Heart right ventricle (tissue), 16 donors: ENCODE data around the gene KIF22. TPM values are rescaled to one million over a fixed set of nuclear protein-coding genes. Genes with fewer than 3 reads are reported as not detected.

Experiments
- ATAC-seq, 8 donors: fragments of 200-7000 bp; cut with Tn5 transposase; one replicate each; pipeline ENCODE4 v1.9.1; 2020; ENCODE audit warnings: mild to moderate bottlenecking in 8 of 8, moderate library complexity in 8 of 8, moderate number of reproducible peaks in 1 of 8
- DNase-seq, 2 donors: peaks; one replicate each; pipeline ENCODE4 v3.0.0-alpha.2; 2020
- H3K27ac ChIP-seq, 10 donors: fragments of 200-600 bp; sonication (generic) in 2 of 10; one replicate each; pipeline versions ENCODE4 v1.5.0 to v1.8.0; 2020 to 2022; ENCODE audit warnings: mild to moderate bottlenecking in 3 of 10
- H3K27me3 ChIP-seq, 7 donors: fragments of 200-600 bp; one replicate each; pipeline ENCODE4 v1.8.0; 2021 to 2022; ENCODE audit warnings: mild to moderate bottlenecking in 2 of 7
- H3K36me3 ChIP-seq, 9 donors: fragments of 200-600 bp; sonication (generic) in 1 of 9; one replicate each; pipeline versions ENCODE4 v1.5.0 to v1.8.0; 2020 to 2022; ENCODE audit warnings: mild to moderate bottlenecking in 2 of 9
- H3K4me1 ChIP-seq, 9 donors: fragments of 200-600 bp; sonication (generic) in 1 of 9; one replicate each; pipeline versions ENCODE4 v1.5.0 to v1.8.0; 2020 to 2022; ENCODE audit warnings: mild to moderate bottlenecking in 4 of 9
- H3K4me3 ChIP-seq, 10 donors: fragments of 200-600 bp; sonication (generic) in 2 of 10; one replicate each; pipeline versions ENCODE4 v1.5.0 to v1.8.0; 2020 to 2022; ENCODE audit warnings: mild to moderate bottlenecking in 7 of 10, moderate library complexity in 2 of 10
- H3K9me3 ChIP-seq, 11 donors: fragments of 200-600 bp in 10 of 11; sonication (generic) in 2 of 11; one replicate each; pipeline versions ENCODE4 v1.5.0 to v1.8.0; 2013 to 2022; ENCODE audit warnings: mild to moderate bottlenecking in 2 of 11, control low read depth in 1 of 11, moderate library complexity in 1 of 11
- CTCF ChIP-seq, 9 donors: fragments of 200-600 bp; sonication (generic) in 2 of 9; IDR thresholded peaks; one replicate each; pipeline versions ENCODE4 v1.5.0 to v1.8.0; 2021 to 2022; ENCODE audit warnings: antibody characterized with exemption in 9 of 9, mild to moderate bottlenecking in 5 of 9, moderate library complexity in 1 of 9
- WGBS, 2 donors: extraction: QIAGEN DNeasy Blood & Tissue Kit; methylation state at CpG; one replicate each; pipeline ENCODE4 v1.1.7; 2013; ENCODE audit warnings: inconsistent platforms in 1 of 2; 5-methylcytosine and 5-hydroxymethylcytosine counted together
- intact Hi-C, 10 donors: fragments of 100-400 bp; cut with DNase I; formaldehyde crosslinking; loops; one replicate each; pipeline versions ENCODE4 v1.11.1 to v1.14.2; 2022
- polyA plus RNA-seq, 2 donors: library from polyadenylated mRNA; stranded (reverse); fragments of 200-250 nt; gene quantifications; one replicate each; pipeline ENCODE4 v1.2.3, GENCODE V29; 2013
- total RNA-seq, 10 donors: library from RNA; stranded (reverse); fragmentation: NEBNext Ultra II Directional in 3 of 10; extraction: Animal tissue kit (Norgen Biotek cat#: 25700) in 3 of 10; gene quantifications; one replicate each; pipeline versions ENCODE4 v1.2.1 to v1.2.4, GENCODE V29; 2021 to 2023
- donor health status: Arrhythmogenic right ventricular cardiomyopathy.
- donor health status: ischemic (EF 13 %, LVEDD 7.1; RV severe dilation, severe dysfunction).
- donor health status: healthy with polysubstance abuse.
- donor health status: DM: no; HTN: yes; CAD: no.
- donor health status: DM: no; HTN: no; CAD: no.
- donor health status: ischemic (EF 25% LVEDD 6.9; RV normal size, moderate dysfunction).
- donor health status: ischemic (EF 25% LVEDD 5.7; RV mildly dilated, moderate dysfunction).
- donor health status: healthy.
- donor health status: DM: yes; HTN: yes; CAD: no.
- donor health status: Ischemic cardiomyopathy.
- donor health status: ischemic (EF 35%, LVEDD 5.7; RV mildly dilated, moderate dysfunction).
- donor health status: nonischemic (EF 11% LVEDD 7.7; RV severe dilation, severe dysfunction).
- donor health status: DM: yes; HTN: yes; CAD: no.
- donor health status: PGD.
- donor health status: ischemic (EF 29% LVEDD 5.4; RV normal size, mild dysfunction).
- donor health status: nonischemic (EF 23%, LVEDD 6.1; RV moderate dilation, normal function).

KIF22 gene
- total and polyA plus RNA-seq, 12 donors: 16.3 to 136 (median 38.6) TPM

GRCh38 chr16:29804020-29804419, 13.5 kb downstream of the KIF22 start:
- ATAC-seq (no peak), DNase-seq (no peak)
- no peaks in the 10 kb centered on the region for H3K27me3 ChIP-seq
- 80 to 84% methylated on average over 8 of the region's 8 CpGs for WGBS, 2 donors
- intact Hi-C loops: loop anchor here in 2 of 10 donors (2.0 to 10.0 kb wide), 2 partner anchors 13 to 171 kb away; partner anchors contain the start of genes KIF22 (in 1 of the 2) and TAOK2 (in 1 of the 2)
- peaks cover 15 to 32% (median 28%) of the 10 kb centered on the region in 9 donors for H3K4me1 ChIP-seq
- no peak for TF ChIP-seq CTCF (IDR thresholded peaks at IDR 0.05)
- peak overlapping the region; percentile 94 to 100 (median 97) for H3K27ac ChIP-seq
- peaks cover 0 to 43% (median 12%) of the 10 kb centered on the region in 9 donors for H3K36me3 ChIP-seq
- no peaks in the 10 kb centered on the region for H3K9me3 ChIP-seq
- H3K4me3 ChIP-seq: peak overlapping the region in 5 of 10 donors; percentile 65 to 99 (median 76)

GRCh38 chr16:29804455-29805231, 14.1 kb downstream of the KIF22 start:
- Histone ChIP-seq H3K27me3 (no peaks in the 10 kb centered on the region), H3K27ac (peak overlapping the region; percentile 94 to 100 (median 97)), H3K9me3 (no peaks in the 10 kb centered on the region), H3K4me1 (peaks cover 18 to 38% (median 35%) of the 10 kb centered on the region in 9 donors), H3K4me3 (peak overlapping the region; percentile 65 to 99 (median 79)), H3K36me3 (peaks cover 0 to 43% (median 9%) of the 10 kb centered on the region in 9 donors)
- intact Hi-C loops: loop anchor here in 3 of 10 donors (1.0 to 10.0 kb wide), 3 partner anchors 14 to 170 kb away; partner anchors contain the start of genes KIF22 (in 2 of the 3) and TAOK2 (in 1 of the 3)
- peak; percentile 61 to 64 for DNase-seq
- 2 to 5% methylated on average over 26 of the region's 26 CpGs for WGBS, 2 donors
- peak; percentile 3 to 59 (median 43) for ATAC-seq
- no peak for TF ChIP-seq CTCF (IDR thresholded peaks at IDR 0.05)

DNA sequence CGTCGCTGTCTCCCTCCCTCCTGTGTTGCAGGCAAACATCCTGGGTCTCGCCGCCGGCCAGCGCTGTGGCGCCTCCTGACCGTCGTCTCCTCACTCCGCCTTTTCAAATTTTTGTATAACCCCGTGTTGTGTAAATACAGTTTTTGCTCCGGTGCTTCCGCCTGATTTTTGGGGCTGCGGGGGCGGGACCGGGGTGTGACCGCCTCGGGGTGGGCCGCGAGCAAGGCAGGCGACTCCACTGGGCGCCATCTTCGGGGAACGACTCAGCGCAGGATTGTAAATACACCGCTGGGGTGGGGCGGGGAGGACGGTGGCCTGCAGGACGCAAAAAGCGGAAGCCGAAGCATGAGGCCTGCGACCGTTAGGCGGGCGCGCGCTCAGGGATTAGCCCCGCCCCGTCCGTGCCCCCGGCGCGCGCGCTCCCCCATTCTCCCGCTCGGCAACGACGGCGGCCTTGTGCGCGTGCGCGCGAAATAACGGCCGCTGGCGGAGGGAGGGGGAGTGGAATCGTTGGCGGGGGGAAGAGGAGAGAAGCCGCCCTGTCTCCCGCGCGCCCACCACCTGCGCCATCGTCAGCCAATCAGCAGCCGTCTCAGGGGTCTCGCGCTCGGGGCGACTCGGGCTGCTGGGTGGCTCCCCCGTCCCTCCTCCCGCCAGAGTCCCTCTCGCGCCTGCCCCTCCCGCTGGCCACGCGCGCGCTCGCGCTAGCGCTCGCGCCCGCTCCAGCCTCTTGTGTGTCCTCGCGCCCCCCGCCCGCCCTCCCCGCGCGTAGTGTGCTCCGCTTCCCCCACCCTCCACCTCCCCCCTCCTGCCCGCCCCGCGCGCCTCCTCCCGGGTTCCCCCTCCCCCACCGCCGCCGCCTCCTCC, 14.9 kb downstream of the KIF22 start:
- peak overlapping the region; percentile 94 to 100 (median 97) for H3K27ac ChIP-seq
- intact Hi-C loops: loop anchor here in 3 of 10 donors (1.0 to 10.0 kb wide), 3 partner anchors 15 to 169 kb away; partner anchors contain the start of genes KIF22 (in 2 of the 3) and TAOK2 (in 1 of the 3)
- ATAC-seq: peak; percentile 83 to 94 (median 90)

More for the DNA sequence above, 14.9 kb downstream of the KIF22 start:
- peak in 2 of 9 donors; percentile 20 to 21 for TF ChIP-seq CTCF (IDR thresholded peaks at IDR 0.05)
- no peaks in the 10 kb centered on the region for H3K27me3 ChIP-seq
- peaks cover 26 to 46% (median 43%) of the 10 kb centered on the region in 9 donors for H3K4me1 ChIP-seq
- DNase-seq: peak; percentile 97 to 98
- peak overlapping the region; percentile 65 to 99 (median 79) for H3K4me3 ChIP-seq
- no peaks in the 10 kb centered on the region for H3K9me3 ChIP-seq
- H3K36me3 ChIP-seq: peaks cover 0 to 43% (median 14%) of the 10 kb centered on the region in 9 donors
- WGBS, 2 donors: 1% methylated on average over 72 to 100 of the region's 103 CpGs
